GM18858 (cell line): ENCODE data around the gene ALOX15.
"Not testable (repeated sequence)": the region's sequence is repeated elsewhere in the genome, so short reads cannot be mapped to it uniquely, and the experiment has no call there.

Experiments
- ATAC-seq: cut with Tn5 transposase; IDR thresholded peaks from one replicate; pipeline ENCODE4 v1.9.1; 2021; ENCODE audit not compliant: unreplicated experiment

ALOX15 gene, protein sequence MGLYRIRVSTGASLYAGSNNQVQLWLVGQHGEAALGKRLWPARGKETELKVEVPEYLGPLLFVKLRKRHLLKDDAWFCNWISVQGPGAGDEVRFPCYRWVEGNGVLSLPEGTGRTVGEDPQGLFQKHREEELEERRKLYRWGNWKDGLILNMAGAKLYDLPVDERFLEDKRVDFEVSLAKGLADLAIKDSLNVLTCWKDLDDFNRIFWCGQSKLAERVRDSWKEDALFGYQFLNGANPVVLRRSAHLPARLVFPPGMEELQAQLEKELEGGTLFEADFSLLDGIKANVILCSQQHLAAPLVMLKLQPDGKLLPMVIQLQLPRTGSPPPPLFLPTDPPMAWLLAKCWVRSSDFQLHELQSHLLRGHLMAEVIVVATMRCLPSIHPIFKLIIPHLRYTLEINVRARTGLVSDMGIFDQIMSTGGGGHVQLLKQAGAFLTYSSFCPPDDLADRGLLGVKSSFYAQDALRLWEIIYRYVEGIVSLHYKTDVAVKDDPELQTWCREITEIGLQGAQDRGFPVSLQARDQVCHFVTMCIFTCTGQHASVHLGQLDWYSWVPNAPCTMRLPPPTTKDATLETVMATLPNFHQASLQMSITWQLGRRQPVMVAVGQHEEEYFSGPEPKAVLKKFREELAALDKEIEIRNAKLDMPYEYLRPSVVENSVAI

DNA sequence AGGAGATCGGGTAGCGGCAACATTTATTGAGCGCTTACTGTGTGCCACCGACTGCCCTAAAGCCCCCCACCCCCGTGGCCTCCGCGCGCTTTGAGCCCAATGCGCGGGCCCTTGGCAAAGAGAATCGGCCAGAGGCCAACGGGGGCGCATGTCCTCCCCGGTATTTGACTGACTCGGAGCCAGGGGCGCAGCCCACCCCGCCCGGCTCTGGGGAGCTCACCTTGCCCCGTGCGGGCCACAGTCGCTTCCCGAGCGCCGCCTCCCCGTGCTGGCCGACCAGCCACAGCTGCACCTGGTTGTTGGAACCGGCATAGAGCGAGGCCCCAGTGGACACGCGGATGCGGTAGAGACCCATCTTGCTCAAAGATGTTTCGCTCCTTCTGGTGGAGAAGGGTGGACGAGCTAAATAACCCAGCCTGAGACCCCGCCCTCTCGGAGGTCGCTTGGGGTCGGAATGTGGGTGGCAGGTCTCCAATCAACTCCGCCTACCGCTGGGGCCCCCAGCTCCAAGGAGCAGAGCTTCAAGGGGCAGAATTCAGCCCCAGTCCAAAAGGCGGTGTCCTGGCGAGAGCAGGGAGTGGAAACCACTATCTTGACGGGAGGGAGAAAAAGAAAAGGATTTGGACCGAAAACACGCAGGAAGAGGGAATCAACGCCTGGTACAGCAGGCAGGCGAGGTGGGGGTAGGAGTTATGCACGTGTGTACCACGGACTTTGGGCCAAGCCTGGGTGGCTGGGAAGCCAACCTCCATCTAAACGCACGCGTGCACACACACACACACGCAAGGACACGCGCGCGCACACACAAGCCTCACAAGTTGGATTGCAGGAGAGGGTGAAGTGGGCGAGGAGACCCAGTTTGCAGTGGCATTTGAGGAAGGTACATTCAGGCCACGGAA, at the start of gene ALOX15:
Gene ALOX15 (minus strand): TSS at position 382 of the 899 bp plus-strand sequence. CDS start 27 bp downstream, at position 355.
- no peak for ATAC-seq

DNA sequence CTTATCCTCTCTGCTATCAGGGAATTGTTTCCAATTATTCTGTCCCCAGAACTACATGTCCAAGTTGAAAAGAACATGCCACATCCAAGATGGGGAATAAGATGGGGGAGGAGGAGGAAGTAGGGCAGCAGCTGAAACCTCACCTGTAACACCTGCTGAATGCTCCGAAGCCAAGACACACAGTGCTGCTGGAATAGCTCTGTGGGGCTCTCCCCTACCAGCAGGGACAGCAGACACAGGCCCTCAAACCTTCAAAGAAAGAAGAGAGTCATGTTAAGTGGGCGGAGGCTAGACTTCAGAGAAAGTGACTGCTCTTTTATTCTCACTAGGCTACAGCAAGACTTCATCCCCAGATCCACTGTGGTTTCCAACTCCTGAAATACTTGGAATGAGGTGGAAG, 49.3 kb upstream of the ALOX15 start:
- ATAC-seq: no peak

DNA sequence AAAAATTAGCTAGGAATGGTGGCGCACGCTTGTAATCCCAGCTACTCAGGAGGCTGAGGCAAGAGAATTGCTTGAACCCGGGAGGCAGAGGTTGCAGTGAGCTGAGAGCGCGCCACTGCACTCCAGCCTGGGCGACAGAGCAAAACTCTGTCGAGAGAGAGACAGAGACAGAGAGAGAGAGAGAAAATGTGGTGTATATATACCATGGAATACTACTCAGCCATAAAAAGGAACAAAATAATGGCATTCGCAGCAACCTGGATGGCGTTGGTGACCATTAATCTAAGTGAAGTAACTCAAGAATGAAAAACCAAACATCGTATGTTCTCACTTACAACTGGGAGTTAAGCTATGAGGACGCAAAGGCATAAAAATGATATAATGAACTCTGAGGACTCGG, 48.4 kb upstream of the ALOX15 start:
- not testable (repeated sequence) for ATAC-seq

DNA sequence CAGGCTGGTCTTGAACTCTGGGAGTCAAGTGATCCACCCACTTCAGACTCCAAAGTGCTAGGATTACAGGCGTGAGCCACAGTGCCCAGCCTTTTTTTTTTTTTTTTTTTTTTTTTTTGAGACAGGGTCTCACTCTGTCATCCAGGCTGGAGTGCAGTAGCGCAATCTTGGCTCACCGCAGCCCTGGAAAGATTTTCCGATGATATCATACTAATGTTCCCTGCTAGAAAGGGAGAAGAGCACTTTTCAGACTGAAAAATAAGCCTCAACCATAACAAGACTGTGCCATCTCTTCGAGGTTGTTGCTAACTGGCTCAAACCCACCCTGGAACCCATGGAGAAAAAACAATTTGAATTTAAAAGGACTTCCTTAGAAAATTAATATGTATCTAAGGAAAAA, 42.3 kb upstream of the ALOX15 start:
- ATAC-seq: not testable (repeated sequence)

DNA sequence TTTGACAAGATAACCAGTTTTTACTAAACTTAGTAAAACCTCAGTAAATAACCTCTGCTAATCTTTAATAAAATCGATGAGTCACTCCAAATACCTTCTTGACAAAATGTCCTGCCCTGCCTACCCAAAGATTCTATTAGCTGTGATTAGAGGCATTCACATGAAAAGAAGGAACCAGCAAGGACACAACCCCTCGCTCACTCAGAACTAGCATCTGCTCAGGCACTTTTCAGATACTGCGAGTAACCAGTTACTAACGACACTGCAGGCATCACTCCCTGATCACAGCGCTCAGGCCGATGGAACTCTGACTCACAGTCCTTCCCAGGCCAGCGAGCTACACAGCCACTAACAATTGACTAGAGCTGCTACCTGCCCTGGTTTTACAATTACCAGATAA, 38.2 kb upstream of the ALOX15 start:
- no peak for ATAC-seq

DNA sequence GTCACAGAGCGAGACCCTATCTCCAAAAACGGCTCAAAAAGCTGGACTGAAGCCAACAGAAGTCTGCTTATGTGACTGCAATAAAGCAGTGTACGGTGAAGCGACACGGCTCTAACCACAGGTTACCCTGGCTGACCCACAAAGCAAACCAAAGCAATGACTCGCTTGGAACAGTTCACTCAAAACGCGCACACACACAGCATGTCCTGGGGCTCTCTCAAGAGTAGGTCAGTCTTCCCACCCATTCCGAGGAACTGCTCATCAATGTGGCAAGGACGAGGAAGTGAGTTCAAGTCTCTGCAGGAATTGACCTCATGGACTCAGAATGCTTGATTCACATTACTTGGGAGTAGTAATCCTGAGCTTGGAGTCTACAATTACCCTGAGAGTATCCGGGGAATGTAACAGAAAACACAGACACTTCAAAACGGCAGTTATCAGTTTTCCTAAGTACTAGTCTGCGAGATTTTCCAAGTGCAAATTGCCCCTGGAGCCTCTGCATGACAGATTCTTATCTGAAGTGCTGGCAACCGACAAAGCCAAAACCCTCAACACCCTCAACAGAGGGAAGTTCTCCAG, 37.1 kb upstream of the ALOX15 start:
- ATAC-seq: no peak

DNA sequence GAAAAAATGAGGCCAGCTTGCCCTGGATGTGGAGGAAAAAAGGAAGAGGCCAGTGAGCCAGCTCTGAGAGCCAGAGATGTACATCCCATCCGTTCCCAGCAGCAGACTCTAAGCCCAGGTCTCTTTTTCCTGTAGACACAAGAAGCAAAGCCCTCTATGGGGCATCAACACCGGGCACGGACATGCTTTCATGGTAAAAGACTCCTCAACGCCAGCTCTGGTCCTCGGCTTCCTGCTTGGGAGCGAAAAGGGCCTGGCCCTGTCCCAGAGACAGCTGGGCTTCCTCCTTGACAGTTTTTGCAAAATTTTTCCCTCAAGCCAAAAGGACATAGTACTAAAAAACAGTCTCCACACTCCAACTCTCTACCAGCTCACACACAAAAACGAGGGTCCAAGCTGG, 35.3 kb upstream of the ALOX15 start:
- ATAC-seq: no peak

DNA sequence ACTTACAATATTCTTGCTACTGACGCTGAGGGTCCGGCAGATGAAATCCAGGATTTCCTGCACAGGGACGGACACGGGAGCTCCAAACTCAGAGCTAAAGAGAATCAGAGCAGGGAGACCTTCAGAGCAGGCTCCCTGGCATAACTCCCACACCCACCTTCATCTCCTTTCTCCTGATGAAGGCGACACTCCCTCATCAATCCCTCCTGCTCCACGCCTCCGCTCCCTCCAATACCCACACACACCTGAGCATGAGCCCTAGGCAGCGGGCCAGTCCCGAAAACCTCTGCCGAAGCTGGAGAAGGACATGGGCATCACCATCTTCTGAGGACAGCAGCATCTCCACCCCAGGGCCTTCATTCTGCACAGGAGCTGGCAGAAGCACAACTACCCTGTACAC, 34.3 kb upstream of the ALOX15 start:
- ATAC-seq: no peak

DNA sequence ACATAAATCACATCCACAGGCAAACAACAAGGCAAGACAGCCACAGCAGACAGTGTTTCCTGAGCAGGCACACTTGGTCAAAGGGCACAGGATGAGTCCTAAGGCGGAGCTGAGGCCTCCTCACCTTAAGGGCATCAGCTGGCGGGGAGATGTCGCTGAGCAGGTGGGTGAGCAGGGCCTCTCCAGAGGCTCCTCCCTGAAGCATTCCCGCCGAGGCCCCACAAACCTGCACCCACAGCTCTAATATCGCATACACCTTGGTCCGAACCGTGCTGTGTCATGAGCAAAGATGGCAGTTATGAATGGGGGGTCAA, 33.2 kb upstream of the ALOX15 start:
- no peak for ATAC-seq

DNA sequence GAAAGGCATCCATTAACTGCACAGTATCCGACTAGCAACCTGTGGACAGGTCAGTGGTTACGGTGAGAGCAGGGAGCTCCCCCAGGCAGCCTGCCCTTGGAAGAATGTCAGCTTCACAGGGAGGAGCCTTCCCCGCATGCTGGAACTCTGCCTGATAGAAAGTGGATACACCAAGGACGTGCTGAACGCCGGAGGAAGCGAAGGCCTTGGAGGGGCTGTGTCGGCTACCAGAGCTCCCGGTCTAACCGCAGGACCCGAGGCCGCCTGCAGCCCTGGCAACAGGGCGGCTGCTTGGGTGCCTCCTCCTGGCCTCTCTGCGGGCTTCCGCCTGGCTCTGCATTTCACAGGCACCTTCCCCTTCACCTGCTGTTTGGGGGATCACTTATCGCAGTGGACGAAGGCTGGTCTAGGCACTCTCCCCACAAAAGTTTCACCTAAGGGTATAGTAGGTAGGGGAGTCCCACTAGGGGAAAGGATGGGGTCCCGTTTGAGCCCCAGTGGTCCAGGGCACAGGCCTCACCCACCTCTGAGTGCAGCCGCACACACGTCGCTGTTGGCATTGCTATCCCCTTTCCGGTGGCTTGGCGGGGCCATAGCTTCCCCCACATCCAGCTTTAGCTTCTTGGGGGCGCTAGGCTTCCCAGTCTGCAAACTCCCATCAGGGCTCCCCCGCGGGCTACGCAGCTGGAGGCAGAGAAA, 32.7 kb upstream of the ALOX15 start:
- ATAC-seq: no peak

DNA sequence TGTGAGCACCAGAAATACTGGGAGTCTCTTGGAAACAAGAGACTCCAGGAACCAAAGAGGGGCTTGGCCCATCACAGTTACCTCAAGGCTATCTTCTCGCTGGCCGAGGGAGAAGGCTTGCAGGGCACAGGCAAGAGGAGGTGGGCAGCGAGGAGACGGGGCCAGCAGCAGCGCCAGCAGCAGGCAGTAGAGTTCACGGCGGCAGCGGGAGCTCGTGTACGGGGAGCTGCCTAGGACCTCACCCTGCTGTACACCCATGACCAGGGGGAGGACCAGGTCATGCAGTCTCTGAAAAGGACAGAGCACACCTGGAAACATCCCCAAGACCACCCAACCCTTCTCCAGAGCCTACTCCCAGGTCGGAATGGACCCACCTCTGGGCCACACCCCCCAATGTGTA, 31.7 kb upstream of the ALOX15 start:
- ATAC-seq: no peak

DNA sequence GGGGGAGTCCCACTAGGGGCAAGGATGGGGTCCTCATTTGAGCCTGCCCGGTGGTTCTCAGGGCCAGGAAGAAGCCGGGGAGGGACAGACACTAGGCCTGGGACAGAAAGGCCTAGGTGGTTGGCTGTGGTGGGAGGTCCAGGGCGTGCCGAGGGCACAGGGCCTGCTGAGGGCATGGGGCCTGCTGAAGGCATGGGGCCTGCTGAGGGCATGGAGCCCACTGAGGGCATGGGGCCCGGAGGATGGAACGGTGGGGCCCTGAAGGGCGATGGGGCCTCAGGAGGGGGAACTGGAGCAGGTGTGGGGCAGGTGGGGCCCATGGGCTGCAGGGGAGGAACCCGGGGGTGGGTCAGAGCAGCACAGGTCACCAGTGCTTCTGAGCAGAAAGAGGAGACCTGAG, 31.3 kb upstream of the ALOX15 start:
- ATAC-seq: no peak

DNA sequence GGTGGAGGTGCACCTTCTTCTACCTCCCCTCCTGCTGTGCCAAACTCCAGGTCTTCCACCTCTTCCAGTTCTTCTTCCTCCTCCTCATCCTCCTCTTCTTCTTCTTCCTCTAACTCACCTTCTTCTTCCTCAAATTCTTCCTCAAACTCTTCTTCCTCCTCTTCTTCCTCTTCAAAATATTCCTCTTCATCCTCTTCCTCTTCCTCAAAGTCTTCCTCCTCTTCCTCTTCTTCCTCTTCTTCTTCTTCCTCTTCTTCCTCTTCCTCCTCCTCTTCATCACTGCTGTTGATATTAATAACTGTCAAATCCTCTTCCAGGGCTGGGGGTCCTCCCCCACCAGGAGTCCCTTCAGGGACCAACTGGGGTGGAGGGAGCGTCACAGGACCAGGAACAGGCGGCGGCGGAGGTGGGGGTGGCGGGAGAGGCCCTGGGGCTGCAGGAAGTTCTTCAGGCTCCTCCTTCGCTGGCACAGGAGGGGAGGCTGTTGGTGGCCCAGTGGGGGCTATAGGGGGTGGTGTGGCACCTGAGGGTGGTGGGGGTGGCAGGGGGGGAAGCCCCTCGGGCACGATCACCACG, 30.7 kb upstream of the ALOX15 start:
- ATAC-seq: no peak

DNA sequence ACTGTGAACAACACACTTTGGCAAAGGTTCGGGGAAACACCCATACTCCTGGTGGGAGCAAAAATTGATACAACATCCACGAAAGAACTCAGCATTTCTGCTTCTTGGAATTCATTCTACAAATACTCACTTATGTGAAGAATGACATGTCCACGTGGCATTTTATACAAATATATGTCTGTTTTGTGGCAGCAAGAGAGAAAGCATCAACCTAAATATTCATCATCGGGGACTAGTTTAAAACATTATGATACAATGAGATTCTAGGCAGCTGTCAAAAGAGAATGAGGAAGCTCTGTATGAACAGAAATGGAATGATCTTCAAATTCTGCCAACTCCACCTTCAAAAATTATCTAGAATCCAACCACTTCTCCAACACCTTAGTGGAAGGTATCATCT, 25.7 kb upstream of the ALOX15 start:
- no peak for ATAC-seq

DNA sequence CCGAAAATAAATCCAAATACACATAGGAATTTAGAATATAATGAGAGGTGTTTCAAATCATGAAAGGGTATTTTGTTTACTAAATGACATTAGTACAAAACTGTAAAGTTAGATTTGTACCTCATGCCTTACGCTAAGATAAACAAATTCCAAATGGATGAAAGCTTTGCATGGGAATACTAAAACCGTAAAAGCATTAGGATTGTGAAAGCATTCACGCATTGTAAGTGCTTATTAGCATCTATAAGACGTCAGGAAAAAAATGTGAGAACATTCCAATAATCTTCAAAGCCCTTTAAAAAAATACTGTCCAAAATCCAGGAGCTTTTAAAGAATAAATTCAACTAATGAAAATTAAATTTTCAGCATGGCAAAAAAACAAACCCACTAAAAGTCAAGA, 24.8 kb upstream of the ALOX15 start:
- ATAC-seq: no peak

DNA sequence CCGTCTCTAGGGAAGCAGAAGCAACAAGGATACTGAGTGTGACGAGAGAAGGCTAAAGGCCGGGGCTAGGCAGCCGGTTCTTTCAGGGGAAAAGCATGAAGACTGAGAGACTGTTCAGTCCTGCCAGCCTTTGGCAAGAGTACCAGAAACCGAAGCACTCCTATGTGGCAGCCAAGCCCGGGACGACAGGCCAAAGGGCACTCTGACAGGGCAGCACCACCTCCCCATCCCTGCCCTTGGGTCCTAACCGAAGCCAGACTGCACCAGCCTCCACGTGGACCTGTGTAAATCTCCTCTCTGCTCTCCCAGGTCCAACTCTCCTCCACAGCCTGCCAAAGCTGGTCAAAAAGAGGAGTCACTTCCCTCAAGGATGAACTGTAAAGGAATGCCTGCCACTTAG, 23.5 kb upstream of the ALOX15 start:
- no peak for ATAC-seq

DNA sequence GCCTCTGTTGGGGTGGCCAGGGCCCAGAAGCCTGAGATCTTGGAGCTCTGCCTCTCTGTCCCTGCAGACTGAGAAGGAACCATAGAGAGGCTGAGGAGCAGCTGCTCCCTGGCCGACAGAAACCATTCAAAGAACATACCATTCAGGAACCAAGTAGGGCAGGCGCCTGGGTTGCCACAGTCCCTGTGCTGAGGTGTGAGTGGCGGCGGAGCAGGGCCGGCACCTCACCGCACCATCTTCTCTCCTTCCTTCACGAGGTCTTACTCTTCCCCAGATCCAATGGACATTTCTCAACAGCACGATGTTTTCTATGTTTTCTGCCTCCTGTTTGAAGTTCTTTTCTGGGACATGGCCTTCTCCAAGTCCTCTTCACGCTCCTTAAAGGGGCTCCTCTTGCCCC, 22.8 kb upstream of the ALOX15 start:
- ATAC-seq: no peak

DNA sequence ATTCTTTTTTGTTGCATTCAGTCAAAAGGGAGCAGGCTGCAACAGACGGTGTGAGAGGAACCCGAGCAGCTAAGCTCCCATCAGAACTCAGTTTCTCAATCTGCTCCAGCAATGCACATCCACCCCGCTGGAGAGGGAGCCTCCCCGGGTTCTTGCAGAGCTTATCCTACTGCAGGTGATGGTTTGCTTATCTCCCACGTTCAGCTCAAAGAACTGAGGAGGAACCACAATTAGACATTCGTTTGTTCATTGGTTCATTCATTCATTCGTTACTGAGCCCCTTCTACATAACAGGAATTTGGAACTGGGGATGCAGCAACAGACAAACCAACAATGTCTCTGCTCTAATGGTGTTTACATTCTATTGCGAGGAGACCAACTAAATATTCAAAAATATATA, 22.2 kb upstream of the ALOX15 start:
- ATAC-seq: no peak

DNA sequence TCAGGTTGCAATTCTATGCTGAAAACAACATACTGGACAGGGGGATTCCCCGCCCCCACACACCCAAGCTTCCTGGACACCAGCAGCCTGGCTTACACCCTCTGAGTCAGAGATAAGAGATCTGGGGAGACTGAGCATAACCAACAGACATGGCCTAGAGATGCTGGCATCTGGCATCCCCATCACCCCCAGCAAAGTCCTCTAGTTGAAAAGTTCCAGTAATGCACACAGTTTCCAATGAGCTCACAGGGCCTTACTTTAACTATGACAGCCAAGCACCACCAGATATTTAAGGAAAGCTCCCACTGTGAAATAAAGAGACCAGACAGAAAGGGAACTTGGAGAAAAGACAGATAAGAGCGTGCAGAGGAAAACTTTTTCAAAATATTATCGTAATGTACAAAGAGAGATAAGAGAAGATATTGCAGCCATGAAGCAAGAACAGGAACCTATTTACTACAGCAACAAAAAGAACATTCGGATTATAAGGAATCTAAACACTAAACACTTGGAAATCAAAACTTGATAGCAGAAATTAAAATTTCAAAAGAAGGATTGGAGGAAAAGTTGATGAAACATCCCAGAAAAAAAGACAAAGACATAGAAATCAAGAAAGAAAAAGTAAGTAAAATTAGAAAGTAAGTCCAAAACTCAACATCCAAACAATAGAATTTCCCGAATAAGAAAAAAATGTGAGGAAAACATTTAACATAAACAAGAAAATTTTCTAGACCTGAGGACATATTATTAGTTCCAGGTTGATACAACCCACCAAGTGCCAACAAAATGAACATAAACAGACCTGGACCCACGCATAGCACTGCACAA, 17.2 kb upstream of the ALOX15 start:
- ATAC-seq: no peak

DNA sequence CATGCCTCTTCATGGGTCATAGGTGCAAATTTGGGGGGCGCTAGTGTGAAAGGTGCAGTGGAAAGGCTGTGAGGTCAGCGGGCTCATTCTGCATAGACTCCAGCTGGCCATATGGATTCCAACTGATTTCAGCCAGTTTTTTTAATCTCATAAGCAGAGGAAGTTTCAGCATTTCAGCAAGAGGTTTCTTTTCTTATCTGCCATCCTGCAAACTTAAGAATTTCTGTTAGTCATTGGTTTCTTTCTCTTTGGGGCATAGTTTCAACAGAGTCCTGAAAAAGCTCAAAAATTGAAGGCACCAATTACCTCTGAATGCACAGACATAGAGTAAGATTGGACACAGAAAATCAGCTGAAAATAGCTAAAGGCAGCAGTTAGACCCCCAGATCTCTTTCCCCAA, 16.2 kb upstream of the ALOX15 start:
- ATAC-seq: no peak
